Neural crest cell (in vitro differentiated cells): Measurements from ENCODE around the gene RXRB. TPM values are rescaled to one million over a fixed set of nuclear protein-coding genes. Genes with fewer than 3 reads are reported as not detected.

Experiments
- DNase-seq: peaks from one replicate; pipeline ENCODE4 v3.0.0; 2021; ENCODE audit warnings: low read depth, mixed read lengths, low spot score
- H3K27ac Mint-ChIP-seq: one replicate; pipeline ENCODE4 v1.8.0; 2021; ENCODE audit warnings: mild to moderate bottlenecking, mixed read lengths; ENCODE audit not compliant: unreplicated experiment
- H3K27me3 Mint-ChIP-seq: 2 replicates; pipeline ENCODE4 v1.8.0; 2021; ENCODE audit warnings: low read depth, mild to moderate bottlenecking, mixed read lengths
- H3K36me3 Mint-ChIP-seq: 2 replicates; pipeline ENCODE4 v1.8.0; 2021; ENCODE audit warnings: low read depth, mild to moderate bottlenecking, mixed read lengths
- H3K4me1 Mint-ChIP-seq: 2 replicates; pipeline ENCODE4 v1.8.0; 2021; ENCODE audit warnings: mixed read lengths
- H3K4me3 Mint-ChIP-seq: one replicate; pipeline ENCODE4 v1.8.0; 2021; ENCODE audit warnings: mild to moderate bottlenecking, mixed read lengths
- H3K9me3 Mint-ChIP-seq: 2 replicates; pipeline ENCODE4 v1.8.0; 2021; ENCODE audit warnings: mixed read lengths
- total RNA-seq: library from RNA; stranded (reverse); gene quantifications from 2 replicates; pipeline ENCODE4 v1.2.1, GENCODE V29; 2021
- TF ChIP-seq, protein P1 (sequence below): fragments of 200-600 bp; sonication (generic); conservative IDR thresholded peaks from 2 replicates; pipeline ENCODE4 v1.5.0; 2021; ENCODE audit warnings: antibody characterized with exemption, mild to moderate bottlenecking

RXRB gene
- total RNA-seq, 1 donor from 2014 or later = 33.1 TPM

GRCh38 chr6:33160728-33161344 is 39.6 kb downstream of the RXRB start:
- Mint-ChIP-seq H3K36me3 (no peaks in the 10 kb centered on the region), H3K27ac (no peak overlapping the region), H3K4me3 (peak overlapping the region; percentile 74), H3K9me3 (no peaks in the 10 kb centered on the region), H3K27me3 (peaks cover 4% of the 10 kb centered on the region), H3K4me1 (peaks cover 13% of the 10 kb centered on the region)
- TF ChIP-seq, protein P1, sequence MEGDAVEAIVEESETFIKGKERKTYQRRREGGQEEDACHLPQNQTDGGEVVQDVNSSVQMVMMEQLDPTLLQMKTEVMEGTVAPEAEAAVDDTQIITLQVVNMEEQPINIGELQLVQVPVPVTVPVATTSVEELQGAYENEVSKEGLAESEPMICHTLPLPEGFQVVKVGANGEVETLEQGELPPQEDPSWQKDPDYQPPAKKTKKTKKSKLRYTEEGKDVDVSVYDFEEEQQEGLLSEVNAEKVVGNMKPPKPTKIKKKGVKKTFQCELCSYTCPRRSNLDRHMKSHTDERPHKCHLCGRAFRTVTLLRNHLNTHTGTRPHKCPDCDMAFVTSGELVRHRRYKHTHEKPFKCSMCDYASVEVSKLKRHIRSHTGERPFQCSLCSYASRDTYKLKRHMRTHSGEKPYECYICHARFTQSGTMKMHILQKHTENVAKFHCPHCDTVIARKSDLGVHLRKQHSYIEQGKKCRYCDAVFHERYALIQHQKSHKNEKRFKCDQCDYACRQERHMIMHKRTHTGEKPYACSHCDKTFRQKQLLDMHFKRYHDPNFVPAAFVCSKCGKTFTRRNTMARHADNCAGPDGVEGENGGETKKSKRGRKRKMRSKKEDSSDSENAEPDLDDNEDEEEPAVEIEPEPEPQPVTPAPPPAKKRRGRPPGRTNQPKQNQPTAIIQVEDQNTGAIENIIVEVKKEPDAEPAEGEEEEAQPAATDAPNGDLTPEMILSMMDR = no peak
- no peak for DNase-seq

- TF ChIP-seq, protein P1 = no peak
- H3K36me3 Mint-ChIP-seq = no peaks in the 10 kb centered on the region
- peaks cover 4% of the 10 kb centered on the region for H3K27me3 Mint-ChIP-seq
- no peak overlapping the region for H3K27ac Mint-ChIP-seq
- H3K9me3 Mint-ChIP-seq = no peaks in the 10 kb centered on the region
- no peak for DNase-seq
- peaks cover 13% of the 10 kb centered on the region for H3K4me1 Mint-ChIP-seq
- H3K4me3 Mint-ChIP-seq = no peak overlapping the region
Measured at GRCh38 chr6:33160096-33160495, 40.4 kb downstream of the RXRB start.

DNA sequence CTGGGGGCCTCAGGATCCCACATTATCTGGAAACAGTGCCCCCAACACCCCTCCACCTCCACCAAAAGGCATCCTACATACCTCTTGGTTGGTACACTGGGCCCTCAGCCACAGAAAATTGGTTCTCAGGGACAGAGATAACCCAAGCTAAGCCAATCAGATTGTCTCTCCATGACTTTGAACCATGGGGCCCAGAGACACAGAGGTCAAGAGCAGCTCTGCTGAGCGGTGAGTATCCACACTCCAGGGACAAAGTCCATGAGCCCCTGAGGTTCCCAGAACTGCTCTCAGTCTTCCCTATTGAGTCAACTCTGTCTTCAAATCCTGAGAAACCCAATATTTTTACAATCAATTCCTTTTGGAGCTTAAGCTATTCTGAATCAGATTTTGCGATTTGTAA is 43.5 kb downstream of the RXRB start:
- H3K27ac Mint-ChIP-seq = no peak overlapping the region
- no peak overlapping the region for H3K4me3 Mint-ChIP-seq
- peaks cover 23% of the 10 kb centered on the region for H3K27me3 Mint-ChIP-seq
- H3K36me3 Mint-ChIP-seq = no peaks in the 10 kb centered on the region
- peaks cover 6% of the 10 kb centered on the region for H3K9me3 Mint-ChIP-seq
- TF ChIP-seq, protein P1 = no peak
- peaks cover 12% of the 10 kb centered on the region for H3K4me1 Mint-ChIP-seq
- DNase-seq = no peak

DNA sequence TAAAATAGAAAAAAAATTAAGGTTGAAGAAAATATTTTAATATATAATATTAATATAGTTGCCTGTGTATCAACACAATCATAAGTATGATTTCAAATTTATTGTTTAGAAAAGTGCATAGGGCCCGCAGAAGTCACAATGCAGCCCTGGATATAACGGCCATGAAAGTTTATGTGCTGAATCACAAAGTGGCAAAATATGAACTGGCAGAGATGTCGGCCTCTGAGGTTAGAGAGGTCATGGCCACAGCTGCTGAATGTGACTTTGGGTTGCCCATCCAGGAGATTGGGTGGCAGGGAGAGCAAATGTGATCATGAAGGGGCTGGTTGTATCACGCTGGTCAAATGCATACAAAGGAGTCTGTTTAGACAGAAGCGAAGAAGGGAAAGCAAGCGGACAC is 43.9 kb downstream of the RXRB start:
- no peak overlapping the region for H3K4me3 Mint-ChIP-seq
- H3K27ac Mint-ChIP-seq = no peak overlapping the region
- TF ChIP-seq, protein P1 = no peak
- H3K4me1 Mint-ChIP-seq = peaks cover 8% of the 10 kb centered on the region
- peaks cover 9% of the 10 kb centered on the region for H3K9me3 Mint-ChIP-seq
- peaks cover 26% of the 10 kb centered on the region for H3K27me3 Mint-ChIP-seq
- DNase-seq = no peak
- no peaks in the 10 kb centered on the region for H3K36me3 Mint-ChIP-seq

DNA sequence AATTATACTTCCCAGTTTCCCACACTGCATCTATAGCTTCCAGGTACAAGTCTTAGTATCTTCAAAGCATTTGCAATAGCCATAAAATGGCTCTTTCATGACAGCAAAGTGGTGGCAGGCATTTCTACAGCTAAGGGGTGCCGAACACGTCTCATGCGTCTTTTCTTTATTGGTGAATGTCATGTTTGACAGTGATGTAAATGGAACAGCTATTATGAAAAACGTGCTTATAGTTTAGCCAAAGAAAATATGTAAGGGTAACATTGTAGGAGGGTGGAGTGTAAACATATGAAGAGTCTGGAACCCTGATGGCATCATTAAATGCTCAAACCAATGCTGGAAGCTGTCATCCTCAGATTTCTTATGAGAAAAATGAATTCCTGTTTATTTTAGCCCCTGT is 46.1 kb downstream of the RXRB start:
- H3K4me1 Mint-ChIP-seq = no peaks in the 10 kb centered on the region

More for the DNA sequence above, 46.1 kb downstream of the RXRB start:
- Mint-ChIP-seq H3K27ac (no peak overlapping the region), H3K9me3 (peaks cover 9% of the 10 kb centered on the region), H3K4me3 (no peak overlapping the region), H3K27me3 (peaks cover 33% of the 10 kb centered on the region), H3K36me3 (no peaks in the 10 kb centered on the region)
- TF ChIP-seq, protein P1 = no peak
- DNase-seq = no peak
